HEK293 (cell line): Measurements from ENCODE around the gene WASF3.

Experiments used
- ZNF629 ChIP-seq: fragments of 450-650 bp; formaldehyde crosslinking; IDR thresholded peaks from 2 replicates; pipeline ENCODE4 v1.5.1; 2017; ENCODE audit warnings: missing biosample characterization, missing genetic modification characterization
- ZNF747 ChIP-seq: fragments of 450-650 bp; formaldehyde crosslinking; IDR thresholded peaks from 2 replicates; pipeline ENCODE4 v1.5.1; 2016; ENCODE audit warnings: missing biosample characterization, missing genetic modification characterization
- ZNF777 ChIP-seq: fragments of 450-650 bp; formaldehyde crosslinking; IDR thresholded peaks from 2 replicates; pipeline ENCODE4 v1.5.1; 2017; ENCODE audit warnings: missing biosample characterization, missing genetic modification characterization, borderline replicate concordance

- TF ChIP-seq ZNF777 (tag by site-specific recombination) (no peak), ZNF629 (tag by site-specific recombination) (no peak), ZNF747 (tag by site-specific recombination) (no peak)
Measured at GRCh38 chr13:26557051-26557392, 461 bp upstream of the WASF3 start.
